ENCODE data around the gene MEAF6. TPM values are rescaled to one million over a fixed set of nuclear protein-coding genes. Genes with fewer than 3 reads are reported as not detected.

MEAF6 gene
- total and polyA plus RNA-seq, 2 of the 4 experiments (the other 2 are of a cell fraction), result 36.2 to 40.7 TPM

DNA sequence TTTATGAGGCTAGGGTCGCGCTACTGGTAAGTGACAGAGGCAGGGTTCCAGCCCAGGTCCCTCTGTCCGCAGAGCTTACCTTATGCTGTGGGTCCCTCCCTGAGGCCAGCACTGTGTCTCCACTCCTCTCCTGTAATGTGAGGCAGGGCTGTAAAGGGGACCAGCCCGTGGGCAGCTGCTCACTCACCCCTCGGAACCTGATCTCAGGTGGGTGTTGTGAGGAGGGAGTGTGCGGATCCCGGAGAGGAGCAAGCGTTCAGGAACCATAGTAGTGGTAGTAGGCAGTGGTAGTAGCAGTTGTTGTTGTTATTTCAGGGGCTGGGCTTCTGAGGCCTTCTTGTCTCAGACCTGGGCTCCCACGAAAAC, 38.5 kb downstream of the MEAF6 start:
- in situ Hi-C loops (cut with MboI; ENCODE audit: low sequenced_read_pairs) (no loop called here), intact Hi-C loops (cut with micrococcal nuclease) (loop anchor here (5.0 kb wide), 1 partner anchor 216 kb away; the partner anchor contains the start of gene CDCA8), dilution Hi-C loops (cut with HindIII; ENCODE audit: low sequenced_read_pairs, unreplicated experiment) (no loop called here)
- H2AK9ac ChIP-seq (replicated peaks; ENCODE audit: low read depth, low read length, poor library complexity), result peak overlapping the region; percentile 80
- H4K20me1 ChIP-seq (ENCODE audit: insufficient read depth, low read length), result peaks cover 23% of the 10 kb centered on the region
- TF ChIP-seq MAFK (IDR thresholded peaks at IDR 0.05; ENCODE audit: low read depth, low read length), result no peak
- no peak for TF ChIP-seq RAD21 (IDR thresholded peaks at IDR 0.05; ENCODE audit: low read length)
- TF ChIP-seq BHLHE40 (IDR thresholded peaks at IDR 0.05; ENCODE audit: low read depth, low read length), result no peak
- TF ChIP-seq SMC3 (IDR thresholded peaks at IDR 0.05; ENCODE audit: low read depth, low read length), result no peak
- TF ChIP-seq, protein P1, sequence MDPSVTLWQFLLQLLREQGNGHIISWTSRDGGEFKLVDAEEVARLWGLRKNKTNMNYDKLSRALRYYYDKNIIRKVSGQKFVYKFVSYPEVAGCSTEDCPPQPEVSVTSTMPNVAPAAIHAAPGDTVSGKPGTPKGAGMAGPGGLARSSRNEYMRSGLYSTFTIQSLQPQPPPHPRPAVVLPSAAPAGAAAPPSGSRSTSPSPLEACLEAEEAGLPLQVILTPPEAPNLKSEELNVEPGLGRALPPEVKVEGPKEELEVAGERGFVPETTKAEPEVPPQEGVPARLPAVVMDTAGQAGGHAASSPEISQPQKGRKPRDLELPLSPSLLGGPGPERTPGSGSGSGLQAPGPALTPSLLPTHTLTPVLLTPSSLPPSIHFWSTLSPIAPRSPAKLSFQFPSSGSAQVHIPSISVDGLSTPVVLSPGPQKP (IDR thresholded peaks at IDR 0.05; ENCODE audit: borderline replicate concordance, low read depth, low read length), result no peak
- TF ChIP-seq MXI1 (IDR thresholded peaks at IDR 0.05; ENCODE audit: borderline replicate concordance, low read depth, low read length), result no peak
- TF ChIP-seq RFX5 (IDR thresholded peaks at IDR 0.05; ENCODE audit: low read depth, low read length), result no peak
- no peak for TF ChIP-seq NFE2L2 (IDR thresholded peaks at IDR 0.05; ENCODE audit: low read depth, low read length)
- TF ChIP-seq MAZ (IDR thresholded peaks at IDR 0.05; ENCODE audit: borderline replicate concordance, low read depth, low read length), result no peak
- TF ChIP-seq, protein P2, sequence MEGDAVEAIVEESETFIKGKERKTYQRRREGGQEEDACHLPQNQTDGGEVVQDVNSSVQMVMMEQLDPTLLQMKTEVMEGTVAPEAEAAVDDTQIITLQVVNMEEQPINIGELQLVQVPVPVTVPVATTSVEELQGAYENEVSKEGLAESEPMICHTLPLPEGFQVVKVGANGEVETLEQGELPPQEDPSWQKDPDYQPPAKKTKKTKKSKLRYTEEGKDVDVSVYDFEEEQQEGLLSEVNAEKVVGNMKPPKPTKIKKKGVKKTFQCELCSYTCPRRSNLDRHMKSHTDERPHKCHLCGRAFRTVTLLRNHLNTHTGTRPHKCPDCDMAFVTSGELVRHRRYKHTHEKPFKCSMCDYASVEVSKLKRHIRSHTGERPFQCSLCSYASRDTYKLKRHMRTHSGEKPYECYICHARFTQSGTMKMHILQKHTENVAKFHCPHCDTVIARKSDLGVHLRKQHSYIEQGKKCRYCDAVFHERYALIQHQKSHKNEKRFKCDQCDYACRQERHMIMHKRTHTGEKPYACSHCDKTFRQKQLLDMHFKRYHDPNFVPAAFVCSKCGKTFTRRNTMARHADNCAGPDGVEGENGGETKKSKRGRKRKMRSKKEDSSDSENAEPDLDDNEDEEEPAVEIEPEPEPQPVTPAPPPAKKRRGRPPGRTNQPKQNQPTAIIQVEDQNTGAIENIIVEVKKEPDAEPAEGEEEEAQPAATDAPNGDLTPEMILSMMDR (conservative IDR thresholded peaks at IDR 0.05; ENCODE audit: low read depth, low read length), result no peak
- TF ChIP-seq FOS (IDR thresholded peaks at IDR 0.05; ENCODE audit: low read depth, low read length), result no peak
- TF ChIP-seq POLR2A (IDR thresholded peaks at IDR 0.05; ENCODE audit: low read depth, low read length), result no peak
- TF ChIP-seq CEBPB (IDR thresholded peaks at IDR 0.05; ENCODE audit: low read depth, low read length), result no peak
- TF ChIP-seq, protein P3, sequence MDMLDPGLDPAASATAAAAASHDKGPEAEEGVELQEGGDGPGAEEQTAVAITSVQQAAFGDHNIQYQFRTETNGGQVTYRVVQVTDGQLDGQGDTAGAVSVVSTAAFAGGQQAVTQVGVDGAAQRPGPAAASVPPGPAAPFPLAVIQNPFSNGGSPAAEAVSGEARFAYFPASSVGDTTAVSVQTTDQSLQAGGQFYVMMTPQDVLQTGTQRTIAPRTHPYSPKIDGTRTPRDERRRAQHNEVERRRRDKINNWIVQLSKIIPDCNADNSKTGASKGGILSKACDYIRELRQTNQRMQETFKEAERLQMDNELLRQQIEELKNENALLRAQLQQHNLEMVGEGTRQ (IDR thresholded peaks at IDR 0.05; ENCODE audit: low read depth, low read length), result no peak
- TF ChIP-seq RCOR1 (IDR thresholded peaks at IDR 0.05; ENCODE audit: insufficient replicate concordance, low read length), result no peak
- no peak; the same call in 1 of the 2 replicates for TF ChIP-seq CHD1 (IDR thresholded peaks at IDR 0.05; ENCODE audit: low read depth, low read length)
- H3K79me1 ChIP-seq (ENCODE audit: low read depth in 1 of 2, low read length in 2 of 2), result peaks cover 24 to 76% of the 10 kb centered on the region in 2 experiments; a peak in 3 of 4 replicates
- no peaks in the 10 kb centered on the region for H3K9me3 ChIP-seq (ENCODE audit: control insufficient read depth, insufficient read depth, low read length)
- peak overlapping the region; percentile 2 to 6; a peak in 2 of 4 replicates for H4K8ac ChIP-seq (ENCODE audit: low read depth in 2 of 2, low read length in 2 of 2)
- no peak overlapping the region for H2BK20ac ChIP-seq (ENCODE audit: low read depth, low read length)
- H2AK5ac ChIP-seq (ENCODE audit: low read depth, low read length), result peak overlapping the region; percentile 74
- peak overlapping the region; percentile 96 for H3K4me2 ChIP-seq (ENCODE audit: low read depth, low read length)
- H3K23ac ChIP-seq (ENCODE audit: low read depth, low read length), result peak overlapping the region; percentile 82
- H4K91ac ChIP-seq (ENCODE audit: insufficient read depth, low read depth, low read length), result peak overlapping the region; percentile 50; the same call in 1 of the 2 replicates
- ATAC-seq (ENCODE audit: low read depth) (no peak), DNase-seq (no peak)
- H3K4ac ChIP-seq (ENCODE audit: low read depth, low read length), result peak overlapping the region; percentile 99
- H3K14ac ChIP-seq (replicated peaks; ENCODE audit: low read depth, low read length), result 0 out of 2 replicates have a peak overlapping the region, but pooled peaks have one; percentile 60
- peak overlapping the region; percentile 46 for H2BK120ac ChIP-seq (ENCODE audit: low read depth, low read length)
- H3K56ac ChIP-seq (ENCODE audit: extremely low read depth, insufficient read depth, low read length), result no peak overlapping the region
- no peak overlapping the region for H2AFZ ChIP-seq (replicated peaks; ENCODE audit: low read length, poor library complexity)
- H3K4me1 ChIP-seq (ENCODE audit: control insufficient read depth, insufficient read depth, low read length), result peaks cover 61% of the 10 kb centered on the region
- ChIA-PET CTCF (interaction anchor here (0.9 to 3.8 kb wide), 2 partner anchors 11 to 25 kb away, joined by 3 to 24 read pairs; no protein-coding TSS in a partner anchor), POLR2A (ENCODE audit: unreplicated experiment) (no interaction called here)
- WGBS, 2 experiments (ENCODE audit: extremely low coverage in 2 of 2, insufficient read length in 1 of 2), result 79% methylated on average over 2 of the region's 9 CpGs; no CpG with 5 or more reads in 1 of the 2 experiments
- H3K9me1 ChIP-seq (ENCODE audit: insufficient read depth, low read length), result peaks cover 33% of the 10 kb centered on the region
- H4K5ac ChIP-seq (ENCODE audit: low read depth, low read length), result no peak overlapping the region
- peak overlapping the region; percentile 97 for H2BK5ac ChIP-seq (ENCODE audit: low read depth, low read length, poor library complexity, severe bottlenecking)
- BruUV-seq (replicated peaks), result no TSS peak
- H3K4me3 ChIP-seq (ENCODE audit: insufficient read depth, low read depth, low read length), result peak overlapping the region; percentile 95; the same call in 1 of the 2 replicates
- H2BK15ac ChIP-seq (ENCODE audit: low read depth, low read length), result no peak overlapping the region
- H3K9ac ChIP-seq (ENCODE audit: low read depth, low read length), result peak overlapping the region; percentile 3; the same call in 1 of the 2 replicates
- no peaks in the 10 kb centered on the region for H3K27me3 ChIP-seq (ENCODE audit: control insufficient read depth, insufficient read depth, low read length)
- peaks cover 31% of the 10 kb centered on the region for H3K36me3 ChIP-seq (ENCODE audit: control insufficient read depth, insufficient read depth, low read length)
- peak overlapping the region; percentile 94 for H3K27ac ChIP-seq (ENCODE audit: insufficient read depth, low read length)
- H3K18ac ChIP-seq (ENCODE audit: low read depth, low read length), result no peak overlapping the region
